Measurements from ENCODE around the gene SORBS2.

- no peak for TF ChIP-seq SPI1 (IDR thresholded peaks at IDR 0.05; ENCODE audit: low read depth, low read length)
- TF ChIP-seq POLR2A (IDR thresholded peaks at IDR 0.05; ENCODE audit: low read depth, low read length) = no peak
- TF ChIP-seq POLR2AphosphoS5 (IDR thresholded peaks at IDR 0.05; ENCODE audit: low read depth, low read length) = no peak
- TF ChIP-seq POU2F2 (IDR thresholded peaks at IDR 0.05; ENCODE audit: low read depth, low read length) = no peak
- no peak for TF ChIP-seq TAF1 (IDR thresholded peaks at IDR 0.05; ENCODE audit: low read depth, low read length)
These were observed 39.5 kb downstream of the SORBS2 start for GRCh38 chr4:185772391-185773093.

All from GM12891 (cell line).